Measurements from ENCODE around the gene MAML3.

Gene MAML3

GRCh38 chr4:139674875-139675550, 479.0 kb downstream of the MAML3 start:
- FAIRE-seq (no peak), DNase-seq (ENCODE audit: insufficient read length, low spot score) (no peak)
- no peak for TF ChIP-seq POLR2A (IDR thresholded peaks at IDR 0.05; ENCODE audit: low read depth, low read length)

DNA sequence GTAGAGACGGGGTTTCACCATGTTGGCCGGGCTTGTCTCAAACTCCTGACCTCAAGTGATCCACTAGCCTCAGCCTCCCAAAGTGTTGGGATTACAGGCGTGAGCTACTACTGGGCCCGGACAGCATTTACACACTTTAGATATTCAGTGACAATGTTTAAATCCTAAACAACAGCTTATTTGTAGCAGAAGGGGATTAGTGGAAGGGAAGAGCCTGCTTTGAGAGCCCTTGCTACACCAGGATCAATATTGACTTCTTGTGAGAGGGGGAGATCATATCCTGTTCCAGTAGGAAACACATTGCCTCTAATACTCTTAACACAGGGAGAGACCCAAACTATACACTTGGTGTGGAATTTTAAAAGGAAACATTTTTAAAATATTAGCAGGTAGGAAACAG, 481.3 kb downstream of the MAML3 start:
- no peak for FAIRE-seq
- TF ChIP-seq POLR2A (IDR thresholded peaks at IDR 0.05; ENCODE audit: low read depth, low read length), result no peak
- no peak for DNase-seq (ENCODE audit: insufficient read length, low spot score)

DNA sequence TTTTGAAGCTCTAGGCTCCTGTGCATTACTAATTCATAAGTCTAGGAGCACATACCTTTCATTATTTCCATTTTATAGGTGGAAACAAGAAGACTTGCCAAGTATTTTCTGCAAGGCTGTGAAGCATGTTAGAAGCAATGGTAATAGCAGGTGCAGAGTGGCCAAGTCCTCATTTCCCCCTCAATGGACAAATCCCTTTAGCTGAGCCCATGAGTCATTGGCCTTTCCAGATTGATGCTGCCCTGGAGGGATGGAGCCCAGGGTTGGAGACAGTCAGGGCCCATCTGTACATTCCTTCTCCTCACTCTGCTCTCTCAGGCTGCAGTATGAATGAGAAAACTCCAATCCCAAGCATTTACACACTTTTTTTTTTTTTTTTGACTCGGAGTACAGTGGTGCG, 481.8 kb downstream of the MAML3 start:
- no peak for FAIRE-seq
- no peak for DNase-seq (ENCODE audit: insufficient read length, low spot score)
- no peak for TF ChIP-seq POLR2A (IDR thresholded peaks at IDR 0.05; ENCODE audit: low read depth, low read length)

DNA sequence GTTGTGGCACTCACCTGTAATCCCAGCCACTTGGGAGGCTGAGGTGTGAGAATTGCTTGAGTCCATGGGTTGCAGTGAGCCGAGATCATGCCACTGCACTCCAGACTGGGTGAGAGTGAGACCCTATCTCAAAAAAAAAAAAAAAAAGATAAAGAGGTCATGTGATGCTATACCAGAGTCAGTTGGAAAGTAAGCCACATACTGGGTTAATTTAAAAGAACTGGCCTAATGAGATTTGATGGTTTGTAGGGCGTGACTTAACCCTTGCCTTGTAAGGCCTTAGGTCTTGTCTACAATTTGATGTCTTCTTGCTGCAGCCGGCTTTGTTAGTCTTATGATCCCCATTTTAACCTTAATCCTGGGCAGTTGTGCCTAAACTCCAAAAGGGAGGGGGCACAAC, 483.2 kb downstream of the MAML3 start:
- FAIRE-seq (no peak), DNase-seq (ENCODE audit: insufficient read length, low spot score) (no peak)
- no peak for TF ChIP-seq POLR2A (IDR thresholded peaks at IDR 0.05; ENCODE audit: low read depth, low read length)

- DNase-seq (ENCODE audit: insufficient read length, low spot score), result no peak
Measured at GRCh38 chr4:139669890-139670289, 484.1 kb downstream of the MAML3 start.

DNA sequence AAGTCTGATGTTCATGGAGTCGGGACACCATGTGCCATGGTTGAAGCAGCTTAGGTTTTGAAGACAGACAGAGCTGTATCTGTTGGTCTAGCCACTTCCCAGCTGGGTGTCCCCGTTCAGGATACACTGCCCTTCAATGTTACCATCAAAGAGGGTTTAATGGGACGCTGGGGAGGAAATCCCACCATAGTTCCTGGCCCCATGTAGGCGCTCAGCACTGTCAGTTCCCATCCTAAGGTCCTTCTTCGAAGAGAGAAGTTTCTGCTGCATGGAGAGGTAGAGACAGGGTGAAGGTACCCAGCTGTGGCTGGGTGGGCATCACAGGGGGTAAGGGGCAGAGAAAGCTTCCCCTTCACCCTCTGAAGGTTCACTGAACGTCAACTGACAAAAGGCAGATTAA, 484.6 kb downstream of the MAML3 start:
- DNase-seq (ENCODE audit: insufficient read length, low spot score) (no peak), FAIRE-seq (no peak)
- TF ChIP-seq POLR2A (IDR thresholded peaks at IDR 0.05; ENCODE audit: low read depth, low read length), result no peak

More at GRCh38 chr4:139669890-139670289, 484.1 kb downstream of the MAML3 start:
- FAIRE-seq, result no peak
- no peak for TF ChIP-seq POLR2A (IDR thresholded peaks at IDR 0.05; ENCODE audit: low read depth, low read length)

- FAIRE-seq (no peak), DNase-seq (ENCODE audit: insufficient read length, low spot score) (no peak)
- no peak for TF ChIP-seq POLR2A (IDR thresholded peaks at IDR 0.05; ENCODE audit: low read depth, low read length)
Measured at GRCh38 chr4:139668658-139669201, 485.3 kb downstream of the MAML3 start.

DNA sequence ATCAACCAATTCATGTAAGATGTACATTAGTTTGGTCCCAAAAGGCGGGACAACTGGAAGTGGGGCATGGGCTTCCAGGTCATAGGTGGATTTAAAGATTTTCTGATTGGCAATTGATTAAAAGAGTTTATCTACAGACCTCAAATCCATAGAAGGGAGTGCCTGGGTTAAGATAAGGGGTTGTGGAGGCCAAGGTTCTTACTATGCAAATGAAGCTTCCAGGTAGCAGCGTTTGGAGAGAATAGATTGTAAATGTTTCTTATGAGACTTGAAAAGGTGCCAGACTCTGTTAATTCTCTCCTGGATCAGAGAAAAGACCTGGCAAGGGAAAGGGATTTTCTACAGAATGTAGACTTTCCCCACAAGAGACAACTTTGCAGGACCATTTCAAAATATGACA, 485.9 kb downstream of the MAML3 start:
- no peak for DNase-seq (ENCODE audit: insufficient read length, low spot score)
- no peak for TF ChIP-seq POLR2A (IDR thresholded peaks at IDR 0.05; ENCODE audit: low read depth, low read length)
- FAIRE-seq, result no peak
